Fibroblast of skin of left quadriceps (primary cell): ENCODE data around the gene MYO1H.

Experiments
- DNase-seq, 2 experiments: peaks; one replicate each; pipeline ENCODE4 v3.0.0-alpha.2; 2013; ENCODE audit warnings: low read depth in 2 of 2

The MYO1H gene

GRCh38 chr12:109491671-109492070, 144.0 kb downstream of the MYO1H start:
- no peak for DNase-seq

DNA sequence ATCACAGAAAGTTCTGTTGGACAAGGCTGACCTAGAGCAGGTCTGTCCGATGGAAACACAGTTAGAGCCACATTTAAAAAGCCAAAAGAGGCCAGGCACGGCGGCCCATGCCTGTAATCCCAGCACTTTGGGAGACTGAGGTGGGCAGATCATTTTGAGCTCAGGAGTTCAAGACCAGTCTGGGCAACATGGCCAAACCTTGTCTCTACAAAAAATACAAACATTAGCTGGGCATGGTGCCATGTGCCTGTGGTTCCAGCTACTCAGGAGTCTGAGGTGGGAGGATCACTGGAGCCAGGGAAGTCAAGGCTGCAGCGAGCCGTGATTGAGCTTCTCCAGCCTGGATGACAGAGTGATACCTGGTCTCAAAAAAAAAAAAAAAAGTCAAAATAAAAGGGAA, 144.7 kb downstream of the MYO1H start:
- DNase-seq, result no peak

- no peak for DNase-seq
These were observed 145.4 kb downstream of the MYO1H start for GRCh38 chr12:109493090-109493489.

DNA sequence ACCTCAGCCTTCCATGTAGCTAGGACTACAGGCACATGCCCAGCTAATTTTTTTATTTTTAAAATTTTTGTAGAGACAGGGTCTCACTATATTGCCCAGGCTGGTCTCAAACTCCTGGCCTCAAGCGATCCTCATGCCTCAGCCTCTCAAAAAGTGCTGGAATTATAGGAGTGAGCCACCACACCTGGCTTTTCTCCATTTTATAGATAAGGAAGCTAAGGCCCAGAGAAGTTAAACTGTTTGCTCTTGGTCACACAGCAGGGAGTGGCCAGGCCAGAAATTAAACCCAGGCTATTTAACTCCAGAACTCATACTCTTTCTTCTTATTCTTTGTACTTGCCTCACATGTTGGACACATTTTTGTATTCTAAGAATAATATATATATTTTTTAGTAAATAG, 146.2 kb downstream of the MYO1H start:
- no peak for DNase-seq

GRCh38 chr12:109494348-109494881, 146.7 kb downstream of the MYO1H start:
- no peak for DNase-seq

- DNase-seq, result no peak
These were observed 147.3 kb downstream of the MYO1H start for GRCh38 chr12:109495012-109495411.

DNA sequence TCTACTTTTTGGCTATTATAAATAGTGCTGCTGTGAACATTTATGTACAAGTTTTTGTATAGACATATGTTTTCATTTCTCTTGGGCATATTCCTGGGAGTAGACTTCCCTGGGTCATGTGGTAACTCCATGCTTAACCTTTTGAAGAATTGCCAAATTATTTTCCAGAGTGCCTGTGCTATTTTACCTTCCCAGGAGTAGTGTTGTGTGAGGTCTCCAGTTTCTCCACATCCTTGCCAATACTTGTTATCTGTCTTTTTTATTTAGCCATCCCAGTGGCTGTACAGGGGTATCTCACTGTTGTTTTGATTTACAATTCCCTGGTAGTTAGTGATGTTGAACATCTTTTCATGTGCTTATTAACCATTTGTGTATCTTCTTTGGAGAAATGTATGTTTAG, 148.6 kb downstream of the MYO1H start:
- DNase-seq, result no peak

- DNase-seq, result no peak
These were observed 150.0 kb downstream of the MYO1H start for GRCh38 chr12:109497675-109498074.
